Activated T-helper 2 cell treated with anti-CD3 and anti-CD28 coated beads, Interferon-gamma antibody, Interleukin-2, Interleukin-4, amounts not matched to agents 10 μg/mL and 5 μg/mL and 100 μg/mL, durations not matched to agents 14 hours and 24 hours and 36 hours (primary cell): ENCODE results near the gene PSME4. TPM values are rescaled to one million over a fixed set of nuclear protein-coding genes. Genes with fewer than 3 reads are reported as not detected.

Source experiments
- DNase-seq: peaks from one replicate; pipeline ENCODE4 v3.0.0; 2021; ENCODE audit warnings: low spot score
- H3K27ac Mint-ChIP-seq: one replicate; pipeline ENCODE4 v1.8.0; 2021; ENCODE audit warnings: mixed read lengths
- H3K27me3 Mint-ChIP-seq: one replicate; pipeline ENCODE4 v1.8.0; 2021; ENCODE audit warnings: low read depth, mixed read lengths
- H3K36me3 Mint-ChIP-seq: one replicate; pipeline ENCODE4 v1.8.0; 2021; ENCODE audit warnings: low read depth, mixed read lengths
- H3K4me1 Mint-ChIP-seq: one replicate; pipeline ENCODE4 v1.8.0; 2021; ENCODE audit warnings: low read depth, mixed read lengths
- H3K4me3 Mint-ChIP-seq: one replicate; pipeline ENCODE4 v1.8.0; 2021; ENCODE audit warnings: low read depth, mild to moderate bottlenecking, moderate library complexity, mixed read lengths
- H3K9me3 Mint-ChIP-seq: one replicate; pipeline ENCODE4 v1.8.0; 2021; ENCODE audit warnings: mixed read lengths
- intact Hi-C: fragments of 100-400 bp; cut with micrococcal nuclease; formaldehyde crosslinking; loops from one replicate; pipeline ENCODE4 v1.15.1; 2023
- total RNA-seq: library from RNA; stranded (reverse); gene quantifications from 2 replicates; pipeline ENCODE4 v1.2.3, GENCODE V29; 2022

PSME4 gene
- total RNA-seq, 1 donor from 2014 or later = 52.0 TPM

GRCh38 chr2:53818854-53819435 lies 151.8 kb downstream of the PSME4 start:
- DNase-seq = no peak
- no peak overlapping the region for H3K4me3 Mint-ChIP-seq
- peaks cover 37% of the 10 kb centered on the region for H3K36me3 Mint-ChIP-seq
- intact Hi-C loops = no loop called here
- H3K9me3 Mint-ChIP-seq = no peaks in the 10 kb centered on the region
- H3K4me1 Mint-ChIP-seq = no peaks in the 10 kb centered on the region
- no peak overlapping the region for H3K27ac Mint-ChIP-seq
- H3K27me3 Mint-ChIP-seq = no peaks in the 10 kb centered on the region

Other genes starting within 250 kb of the PSME4 start
- 22.4 and 25.3 TPM in 2 replicates for gene CHAC2, start 203.2 kb downstream of the PSME4 start, total RNA-seq
- gene ASB3, start 184.0 kb downstream of the PSME4 start, total RNA-seq = 24.3 and 26.4 TPM in 2 replicates
- gene ERLEC1, start 183.9 kb downstream of the PSME4 start, total RNA-seq = 36.0 and 36.2 TPM in 2 replicates
- gene GPR75, start 111.0 kb downstream of the PSME4 start, total RNA-seq = 2.4 TPM in 2 replicates
- gene ACYP2, start 144.6 kb upstream of the PSME4 start, total RNA-seq = 4.3 and 6.5 TPM in 2 replicates